NOMO-1 treated with dmso at 0.1 percent for 144 hours (cell line): ENCODE results near the gene LRP1B.

Experiments used
- DNase-seq: peaks from one replicate; lab custom pipeline; 2025; ENCODE audit not compliant: unreplicated experiment; lab: John Stamatoyannopoulos, UW

LRP1B gene

GRCh38 chr2:141599721-141600120, 531.1 kb downstream of the LRP1B start:
- DNase-seq: no peak

- no peak for DNase-seq
Observed at GRCh38 chr2:141598982-141599381, 531.8 kb downstream of the LRP1B start.

GRCh38 chr2:141595316-141595920, 535.4 kb downstream of the LRP1B start:
- DNase-seq: no peak

GRCh38 chr2:141591787-141592186, 539.0 kb downstream of the LRP1B start:
- no peak for DNase-seq

- DNase-seq: no peak
Observed at GRCh38 chr2:141590620-141591019, 540.2 kb downstream of the LRP1B start.

GRCh38 chr2:141589314-141589713, 541.5 kb downstream of the LRP1B start:
- DNase-seq: no peak

GRCh38 chr2:141586985-141587384, 543.8 kb downstream of the LRP1B start:
- DNase-seq: no peak

GRCh38 chr2:141582213-141582612, 548.6 kb downstream of the LRP1B start:
- DNase-seq: no peak

- DNase-seq: no peak
Observed at GRCh38 chr2:141579071-141579470, 551.7 kb downstream of the LRP1B start.

GRCh38 chr2:141570474-141571131, 560.2 kb downstream of the LRP1B start:
- no peak for DNase-seq

GRCh38 chr2:141569941-141570340, 560.9 kb downstream of the LRP1B start:
- DNase-seq: no peak

- DNase-seq: no peak
Observed at GRCh38 chr2:141565597-141565996, 565.2 kb downstream of the LRP1B start.

- no peak for DNase-seq
Observed at GRCh38 chr2:141560723-141561122, 570.1 kb downstream of the LRP1B start.

GRCh38 chr2:141557329-141558095, 573.3 kb downstream of the LRP1B start:
- DNase-seq: peak; percentile 72

- no peak for DNase-seq
Observed at GRCh38 chr2:141555876-141556470, 574.8 kb downstream of the LRP1B start.

- DNase-seq: peak; percentile 23
Observed at GRCh38 chr2:141554810-141555209, 576.0 kb downstream of the LRP1B start.

GRCh38 chr2:141534666-141535362, 596.0 kb downstream of the LRP1B start:
- peak; percentile 31 for DNase-seq

- no peak for DNase-seq
Observed at GRCh38 chr2:141529659-141530058, 601.2 kb downstream of the LRP1B start.

- no peak for DNase-seq
Observed at GRCh38 chr2:141528990-141529389, 601.8 kb downstream of the LRP1B start.

GRCh38 chr2:141526760-141527159, 604.1 kb downstream of the LRP1B start:
- no peak for DNase-seq

GRCh38 chr2:141524777-141525176, 606.0 kb downstream of the LRP1B start:
- DNase-seq: no peak
